ENCODE data around the gene PRAMEF11. TPM values are rescaled to one million over a fixed set of nuclear protein-coding genes. Genes with fewer than 3 reads are reported as not detected.
"Not testable (repeated sequence)": the region's sequence is repeated elsewhere in the genome, so short reads cannot be mapped to it uniquely, and the experiment has no call there.

PRAMEF11 gene
- polyA plus RNA-seq, 3 donors = not detected

DNA sequence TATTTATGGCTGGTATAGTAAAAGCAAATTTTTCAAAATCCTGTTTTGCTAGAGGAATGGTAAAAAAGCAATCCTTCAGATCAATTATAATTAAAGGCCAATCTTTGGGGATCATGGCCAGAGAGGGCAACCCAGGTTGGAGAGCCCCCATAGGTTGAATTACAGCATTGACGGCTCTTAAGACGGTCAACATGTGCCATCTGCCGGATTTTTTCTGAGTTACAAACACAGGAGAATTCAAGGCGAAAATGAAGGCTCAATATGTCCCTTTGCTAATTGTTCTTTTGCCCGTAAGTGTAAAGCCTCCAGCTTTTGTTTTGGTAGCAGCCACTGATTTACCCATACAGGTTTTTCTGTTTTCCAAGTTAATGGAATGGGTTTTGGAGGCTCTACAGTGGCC is 49.7 kb downstream of the PRAMEF11 start:
- WGBS (ENCODE audit: insufficient coverage) = no CpG with 5 or more reads among the region's 5 CpGs
- H3K36me3 Mint-ChIP-seq; H4K20me1 ChIP-seq (ENCODE audit: insufficient read depth, low read length); H3K27me3 Mint-ChIP-seq (ENCODE audit: low read depth in 3 of 3); H3K4me1 Mint-ChIP-seq; H3K27me3 ChIP-seq (ENCODE audit: control insufficient read depth in 2 of 2, insufficient read depth in 2 of 2, low read length in 2 of 2); intact Hi-C loops (cut with micrococcal nuclease); H3K4me3 ChIP-seq (replicated peaks in 1 of 3; ENCODE audit: low read depth in 2 of 3, low read length in 3 of 3); H3K27ac ChIP-seq (ENCODE audit: low read depth in 1 of 2, low read length in 2 of 2); H3K36me3 ChIP-seq (replicated peaks in 1 of 2; ENCODE audit: control insufficient read depth in 1 of 2, insufficient read depth in 2 of 2, low read length in 2 of 2); H3K4me2 ChIP-seq (replicated peaks; ENCODE audit: extremely low read depth, low read length, poor library complexity, severe bottlenecking); H3K79me2 ChIP-seq (ENCODE audit: insufficient read depth, low read length); H2AFZ ChIP-seq (ENCODE audit: insufficient read depth, low read depth, low read length, poor library complexity, severe bottlenecking); H3K9ac ChIP-seq (ENCODE audit: insufficient read depth, low read length, poor library complexity, severe bottlenecking); H3K4me3 Mint-ChIP-seq; H3K4me1 ChIP-seq (ENCODE audit: control insufficient read depth in 1 of 2, insufficient read depth in 2 of 2, low read length in 2 of 2); H3K27ac Mint-ChIP-seq; DNase-seq: not testable (repeated sequence)
- H3K9me3 ChIP-seq (replicated peaks in 1 of 2; ENCODE audit: control insufficient read depth in 1 of 2, insufficient read depth in 1 of 2, low read length in 2 of 2) = peaks cover 15 to 23% of the 10 kb centered on the region in 2 donors
- peaks cover 6 to 33% (median 23%) of the 10 kb centered on the region in 7 donors for H3K9me3 Mint-ChIP-seq

DNA sequence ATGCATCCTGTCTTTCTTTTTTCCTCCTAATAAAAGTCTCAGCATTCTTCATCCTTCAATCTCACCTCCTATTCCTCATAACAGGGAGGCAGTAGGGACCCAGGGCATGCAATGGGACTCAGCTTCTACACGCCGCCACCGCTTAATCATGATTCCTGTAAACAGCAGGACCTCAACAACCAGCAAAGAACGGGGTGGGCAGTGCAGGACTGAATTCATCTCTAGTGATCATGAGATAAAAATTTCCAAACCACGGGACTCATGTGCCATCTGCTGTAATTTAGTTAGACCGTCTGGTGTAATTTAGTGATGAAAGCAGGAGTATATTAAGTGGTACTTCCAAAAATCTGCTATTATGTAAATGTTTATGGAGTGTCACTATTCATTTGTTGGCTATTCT is 52.3 kb downstream of the PRAMEF11 start:
- Mint-ChIP-seq H3K4me1 (no peaks in the 10 kb centered on the region), H3K36me3 (no peaks in the 10 kb centered on the region), H3K4me3 (no peak overlapping the region), H3K27me3 (ENCODE audit: low read depth in 3 of 3) (peaks cover 2 to 5% (median 3%) of the 10 kb centered on the region in 3 donors), H3K27ac (no peak overlapping the region), H3K9me3 (peaks cover 0 to 12% (median 4%) of the 10 kb centered on the region in 7 donors)
- no peaks in the 10 kb centered on the region for H3K79me2 ChIP-seq (ENCODE audit: insufficient read depth, low read length)
- no peak overlapping the region for H2AFZ ChIP-seq (ENCODE audit: insufficient read depth, low read depth, low read length, poor library complexity, severe bottlenecking)
- TF ChIP-seq, protein P1, sequence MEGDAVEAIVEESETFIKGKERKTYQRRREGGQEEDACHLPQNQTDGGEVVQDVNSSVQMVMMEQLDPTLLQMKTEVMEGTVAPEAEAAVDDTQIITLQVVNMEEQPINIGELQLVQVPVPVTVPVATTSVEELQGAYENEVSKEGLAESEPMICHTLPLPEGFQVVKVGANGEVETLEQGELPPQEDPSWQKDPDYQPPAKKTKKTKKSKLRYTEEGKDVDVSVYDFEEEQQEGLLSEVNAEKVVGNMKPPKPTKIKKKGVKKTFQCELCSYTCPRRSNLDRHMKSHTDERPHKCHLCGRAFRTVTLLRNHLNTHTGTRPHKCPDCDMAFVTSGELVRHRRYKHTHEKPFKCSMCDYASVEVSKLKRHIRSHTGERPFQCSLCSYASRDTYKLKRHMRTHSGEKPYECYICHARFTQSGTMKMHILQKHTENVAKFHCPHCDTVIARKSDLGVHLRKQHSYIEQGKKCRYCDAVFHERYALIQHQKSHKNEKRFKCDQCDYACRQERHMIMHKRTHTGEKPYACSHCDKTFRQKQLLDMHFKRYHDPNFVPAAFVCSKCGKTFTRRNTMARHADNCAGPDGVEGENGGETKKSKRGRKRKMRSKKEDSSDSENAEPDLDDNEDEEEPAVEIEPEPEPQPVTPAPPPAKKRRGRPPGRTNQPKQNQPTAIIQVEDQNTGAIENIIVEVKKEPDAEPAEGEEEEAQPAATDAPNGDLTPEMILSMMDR (IDR thresholded peaks at IDR 0.05) = no peak
- no peak overlapping the region for H3K27ac ChIP-seq (ENCODE audit: low read depth in 1 of 2, low read length in 2 of 2)
- H3K36me3 ChIP-seq (replicated peaks in 1 of 2; ENCODE audit: control insufficient read depth in 1 of 2, insufficient read depth in 2 of 2, low read length in 2 of 2) = no peaks in the 10 kb centered on the region
- no peaks in the 10 kb centered on the region for H3K27me3 ChIP-seq (ENCODE audit: control insufficient read depth in 2 of 2, insufficient read depth in 2 of 2, low read length in 2 of 2)
- peaks cover 3 to 6% of the 10 kb centered on the region in 2 donors for H3K9me3 ChIP-seq (replicated peaks in 1 of 2; ENCODE audit: control insufficient read depth in 1 of 2, insufficient read depth in 1 of 2, low read length in 2 of 2)
- intact Hi-C loops (cut with micrococcal nuclease) = no loop called here
- H4K20me1 ChIP-seq (ENCODE audit: insufficient read depth, low read length) = no peaks in the 10 kb centered on the region
- no peak overlapping the region for H3K9ac ChIP-seq (ENCODE audit: insufficient read depth, low read length, poor library complexity, severe bottlenecking)
- DNase-seq = no peak
- H3K4me3 ChIP-seq (replicated peaks in 1 of 3; ENCODE audit: low read depth in 2 of 3, low read length in 3 of 3) = no peak overlapping the region
- no peaks in the 10 kb centered on the region for H3K4me1 ChIP-seq (ENCODE audit: control insufficient read depth in 1 of 2, insufficient read depth in 2 of 2, low read length in 2 of 2)
- no peak overlapping the region for H3K4me2 ChIP-seq (replicated peaks; ENCODE audit: extremely low read depth, low read length, poor library complexity, severe bottlenecking)
- WGBS (ENCODE audit: insufficient coverage) = 100% methylated on average over 1 of the region's 6 CpGs
